K562 (cell line): ENCODE data around the gene C3. TPM values are rescaled to one million over a fixed set of nuclear protein-coding genes. Genes with fewer than 3 reads are reported as not detected.
A peak's percentile ranks its signal among the peaks of the same experiment; 100 is the strongest.

Source experiments
- ARHGAP35 ChIP-seq: fragments of 450-650 bp; IDR thresholded peaks from 2 replicates; pipeline ENCODE4 v1.6.1; 2018; ENCODE audit not compliant: partially characterized antibody
- CXXC5 ChIP-seq: fragments of 250-450 bp; sonication (Bioruptor Pico); IDR thresholded peaks from 2 replicates; pipeline ENCODE4 v1.8.0; 2022; ENCODE audit warnings: inconsistent platforms, mild to moderate bottlenecking, moderate library complexity
- ETV1 ChIP-seq: fragments of 450-650 bp; conservative IDR thresholded peaks from 2 replicates; pipeline ENCODE4 v1.6.1; 2016; ENCODE audit warnings: missing genetic modification characterization, control low read depth, low read depth, missing compliant biosample characterization
- FOXK1 ChIP-seq: sonication (generic); formaldehyde crosslinking; IDR thresholded peaks from 2 replicates; pipeline ENCODE4 v1.8.0; 2022; ENCODE audit warnings: missing genetic modification reagents, mild to moderate bottlenecking, borderline replicate concordance
- KDM4B ChIP-seq, 2 experiments: fragments of 450-650 bp in 1 of 2; sonication (generic) in 1 of 2; IDR thresholded peaks; 2 replicates each; pipeline ENCODE4 v1.6.1; 2016 to 2017; ENCODE audit warnings: borderline replicate concordance in 2 of 2, antibody characterized with exemption in 1 of 2, low read depth in 1 of 2, mild to moderate bottlenecking in 1 of 2
- NCOA1 ChIP-seq: fragments of 450-650 bp; IDR thresholded peaks from 2 replicates; pipeline ENCODE4 v1.6.1; 2016; ENCODE audit warnings: low read depth
- PML ChIP-seq: IDR thresholded peaks from 2 replicates; pipeline ENCODE4 v1.6.1; 2012; ENCODE audit warnings: low read length, inconsistent platforms
- PRMT5 ChIP-seq: sonication (generic); formaldehyde crosslinking; IDR thresholded peaks from 2 replicates; pipeline ENCODE4 v1.5.0; 2020; ENCODE audit warnings: missing genetic modification reagents
- STAT5A ChIP-seq: IDR thresholded peaks from 2 replicates; pipeline ENCODE4 v1.6.1; 2012; ENCODE audit warnings: low read length, inconsistent platforms, borderline replicate concordance
- U2AF2 ChIP-seq: fragments of 200-400 bp; formaldehyde crosslinking; optimal IDR thresholded peaks from 2 replicates; pipeline ENCODE3; 2017; ENCODE audit warnings: low read depth, mild to moderate bottlenecking, low read length
- polyA plus RNA-seq, 8 experiments: library from polyadenylated mRNA; depleted of rRNA in 4 of 8; stranded (reverse) in 5 of 8; unstranded in 3 of 8; fragments of >200 nt; fragmentation: Nextera tagmentation in 2 of 8; fragmentation: Illumina TruSeq in 1 of 8; extraction: Ambion mirVana in 2 of 8; extraction: Trizol in 1 of 8; gene quantifications; 2 replicates each; pipeline versions ENCODE4 v1.2.1 to v1.2.3, GENCODE V29; 2011 to 2014; ENCODE audit warnings: inconsistent platforms in 1 of 8, missing spikeins in 1 of 8
- total RNA-seq, 7 experiments: library from RNA; depleted of rRNA in 6 of 7; stranded (reverse); fragments of >200 nt in 6 of 7; fragmentation: Illumina TruSeq in 2 of 7; extraction: Trizol in 2 of 7; gene quantifications; 2 replicates each; pipeline versions ENCODE4 v1.2.1 to v1.2.3, GENCODE V29; 2011 to 2021; ENCODE audit warnings: low replicate concordance in 1 of 7
- TF ChIP-seq, protein P1 (sequence below), 2 experiments: IDR thresholded peaks in 1 of 2; conservative IDR thresholded peaks in 1 of 2; 2 replicates each; pipeline ENCODE4 v1.6.1; 2016; ENCODE audit warnings: low read depth in 2 of 2, mild to moderate bottlenecking in 1 of 2, missing compliant biosample characterization in 1 of 2, missing genetic modification characterization in 1 of 2, moderate library complexity in 1 of 2
- TF ChIP-seq, protein P2 (sequence below), 3 experiments: IDR thresholded peaks in 2 of 3; conservative IDR thresholded peaks in 1 of 3; 2 replicates each; pipeline ENCODE4 v1.5.1; 2011 to 2012; ENCODE audit warnings: low read length in 3 of 3, mild to moderate bottlenecking in 3 of 3, control low read depth in 2 of 3, improper control_type of control experiment in 1 of 3, inconsistent platforms in 1 of 3, low read depth in 1 of 3, mixed read lengths in 1 of 3, moderate library complexity in 1 of 3; ENCODE audit not compliant: insufficient read depth in 2 of 3
- TF ChIP-seq, protein P3 (sequence below): IDR thresholded peaks from 2 replicates; pipeline ENCODE4 v1.6.1; 2011; ENCODE audit not compliant: insufficient read length; ENCODE audit errors: extremely low read depth
- TF ChIP-seq, protein P4 (sequence below): fragments of 450-650 bp; conservative IDR thresholded peaks from 2 replicates; pipeline ENCODE4 v1.6.1; 2016; ENCODE audit warnings: missing genetic modification characterization, low read depth, mild to moderate bottlenecking, control low read depth, missing compliant biosample characterization

Gene C3
- total and polyA plus RNA-seq, 9 of the 15 experiments (the other 6 are each of a cell fraction or from before 2014, with no cell fraction given), result 0.59 to 10.6 (median 2.2) TPM

DNA sequence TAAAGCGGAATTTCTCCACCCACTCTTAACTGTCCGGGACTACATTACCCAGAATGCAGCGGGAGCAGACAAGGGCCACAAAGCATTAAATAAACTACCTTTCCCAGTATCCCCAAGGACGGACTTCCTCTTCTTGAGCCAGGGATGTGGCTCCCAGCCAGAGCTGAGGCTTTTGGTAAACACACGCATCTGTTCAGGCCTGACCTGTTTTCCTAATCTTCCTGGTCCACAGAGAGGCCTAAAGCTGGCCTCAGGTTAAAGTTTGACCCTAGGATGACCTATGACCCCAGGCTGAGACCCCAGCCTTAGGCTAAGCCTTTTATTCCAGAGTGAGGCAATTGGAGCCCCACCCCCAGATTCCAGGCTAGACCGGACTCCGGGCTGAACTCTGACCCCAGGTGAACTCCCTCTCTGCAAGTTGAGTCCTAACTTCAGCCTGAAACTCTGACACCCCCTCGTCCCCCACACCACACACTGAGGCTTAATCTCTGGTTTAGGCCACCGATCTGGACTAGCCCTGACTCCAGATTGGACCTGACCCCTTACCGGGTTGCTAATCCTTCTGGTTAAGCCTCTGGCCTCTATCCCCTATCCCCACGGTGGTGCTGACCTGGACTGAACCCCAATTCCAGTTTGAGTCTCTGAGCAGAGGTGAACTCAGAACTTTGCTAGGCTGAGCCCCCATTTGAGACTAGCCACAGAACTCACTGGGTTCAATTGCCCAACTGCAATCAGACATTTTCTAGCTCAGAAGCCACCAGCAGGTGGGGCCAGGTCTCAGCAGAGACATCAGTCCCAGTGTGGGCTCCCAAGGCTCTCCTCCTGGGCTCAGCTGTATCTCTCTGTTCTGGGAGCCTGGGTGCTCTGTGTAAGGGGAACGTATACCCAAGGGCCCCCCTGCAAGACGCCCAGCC is 17.7 kb upstream of the C3 start (continued):
- TF ChIP-seq, protein P1, sequence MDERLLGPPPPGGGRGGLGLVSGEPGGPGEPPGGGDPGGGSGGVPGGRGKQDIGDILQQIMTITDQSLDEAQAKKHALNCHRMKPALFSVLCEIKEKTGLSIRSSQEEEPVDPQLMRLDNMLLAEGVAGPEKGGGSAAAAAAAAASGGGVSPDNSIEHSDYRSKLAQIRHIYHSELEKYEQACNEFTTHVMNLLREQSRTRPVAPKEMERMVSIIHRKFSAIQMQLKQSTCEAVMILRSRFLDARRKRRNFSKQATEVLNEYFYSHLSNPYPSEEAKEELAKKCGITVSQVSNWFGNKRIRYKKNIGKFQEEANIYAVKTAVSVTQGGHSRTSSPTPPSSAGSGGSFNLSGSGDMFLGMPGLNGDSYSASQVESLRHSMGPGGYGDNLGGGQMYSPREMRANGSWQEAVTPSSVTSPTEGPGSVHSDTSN (CRISPR knock-in tag; IDR thresholded peaks at IDR 0.05; ENCODE audit: low read depth), result no peak
- TF ChIP-seq, protein P1 (tag; conservative IDR thresholded peaks at IDR 0.05; ENCODE audit: low read depth), result no peak
- TF ChIP-seq, protein P2, sequence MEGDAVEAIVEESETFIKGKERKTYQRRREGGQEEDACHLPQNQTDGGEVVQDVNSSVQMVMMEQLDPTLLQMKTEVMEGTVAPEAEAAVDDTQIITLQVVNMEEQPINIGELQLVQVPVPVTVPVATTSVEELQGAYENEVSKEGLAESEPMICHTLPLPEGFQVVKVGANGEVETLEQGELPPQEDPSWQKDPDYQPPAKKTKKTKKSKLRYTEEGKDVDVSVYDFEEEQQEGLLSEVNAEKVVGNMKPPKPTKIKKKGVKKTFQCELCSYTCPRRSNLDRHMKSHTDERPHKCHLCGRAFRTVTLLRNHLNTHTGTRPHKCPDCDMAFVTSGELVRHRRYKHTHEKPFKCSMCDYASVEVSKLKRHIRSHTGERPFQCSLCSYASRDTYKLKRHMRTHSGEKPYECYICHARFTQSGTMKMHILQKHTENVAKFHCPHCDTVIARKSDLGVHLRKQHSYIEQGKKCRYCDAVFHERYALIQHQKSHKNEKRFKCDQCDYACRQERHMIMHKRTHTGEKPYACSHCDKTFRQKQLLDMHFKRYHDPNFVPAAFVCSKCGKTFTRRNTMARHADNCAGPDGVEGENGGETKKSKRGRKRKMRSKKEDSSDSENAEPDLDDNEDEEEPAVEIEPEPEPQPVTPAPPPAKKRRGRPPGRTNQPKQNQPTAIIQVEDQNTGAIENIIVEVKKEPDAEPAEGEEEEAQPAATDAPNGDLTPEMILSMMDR (IDR thresholded peaks at IDR 0.05 in 2 of 3, conservative IDR thresholded peaks at IDR 0.05 in 1 of 3; ENCODE audit: insufficient read depth in 2 of 3, low read depth in 1 of 3, low read length in 3 of 3), result peak; percentile 80 to 82 (median 81)
- no peak for TF ChIP-seq FOXK1 (CRISPR knock-in tag)
- TF ChIP-seq, protein P3, sequence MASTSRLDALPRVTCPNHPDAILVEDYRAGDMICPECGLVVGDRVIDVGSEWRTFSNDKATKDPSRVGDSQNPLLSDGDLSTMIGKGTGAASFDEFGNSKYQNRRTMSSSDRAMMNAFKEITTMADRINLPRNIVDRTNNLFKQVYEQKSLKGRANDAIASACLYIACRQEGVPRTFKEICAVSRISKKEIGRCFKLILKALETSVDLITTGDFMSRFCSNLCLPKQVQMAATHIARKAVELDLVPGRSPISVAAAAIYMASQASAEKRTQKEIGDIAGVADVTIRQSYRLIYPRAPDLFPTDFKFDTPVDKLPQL, result no peak
- TF ChIP-seq CXXC5 (CRISPR knock-in tag), result no peak
- peak; percentile 81 for TF ChIP-seq ETV1
- no peak for TF ChIP-seq U2AF2
- 0 out of 2 replicates have a peak, but pooled peaks have one; percentile 32 for TF ChIP-seq PML
- peak; percentile 27; the same call in 1 of the 2 replicates for TF ChIP-seq STAT5A
- no peak for TF ChIP-seq ARHGAP35
- TF ChIP-seq PRMT5 (CRISPR knock-in tag), result no peak
- no peak for TF ChIP-seq KDM4B (IDR thresholded peaks at IDR 0.05; ENCODE audit: borderline replicate concordance in 2 of 2, low read depth in 1 of 2)
- TF ChIP-seq NCOA1, result 0 out of 2 replicates have a peak, but pooled peaks have one; percentile 45
- TF ChIP-seq, protein P4, sequence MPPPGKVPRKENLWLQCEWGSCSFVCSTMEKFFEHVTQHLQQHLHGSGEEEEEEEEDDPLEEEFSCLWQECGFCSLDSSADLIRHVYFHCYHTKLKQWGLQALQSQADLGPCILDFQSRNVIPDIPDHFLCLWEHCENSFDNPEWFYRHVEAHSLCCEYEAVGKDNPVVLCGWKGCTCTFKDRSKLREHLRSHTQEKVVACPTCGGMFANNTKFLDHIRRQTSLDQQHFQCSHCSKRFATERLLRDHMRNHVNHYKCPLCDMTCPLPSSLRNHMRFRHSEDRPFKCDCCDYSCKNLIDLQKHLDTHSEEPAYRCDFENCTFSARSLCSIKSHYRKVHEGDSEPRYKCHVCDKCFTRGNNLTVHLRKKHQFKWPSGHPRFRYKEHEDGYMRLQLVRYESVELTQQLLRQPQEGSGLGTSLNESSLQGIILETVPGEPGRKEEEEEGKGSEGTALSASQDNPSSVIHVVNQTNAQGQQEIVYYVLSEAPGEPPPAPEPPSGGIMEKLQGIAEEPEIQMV, result no peak
